Left ventricle myocardium inferior (tissue), 1 donor: Measurements from ENCODE around the gene TGFBR3. TPM values are rescaled to one million over a fixed set of nuclear protein-coding genes. Genes with fewer than 3 reads are reported as not detected.

Experiments used
- DNase-seq: peaks from one replicate; pipeline ENCODE4 v3.0.0-alpha.2; 2020
- H3K27ac ChIP-seq: fragments of 200-600 bp; replicated peaks from 2 replicates; pipeline ENCODE4 v1.8.0; 2021
- H3K27me3 ChIP-seq: fragments of 200-600 bp; 2 replicates; pipeline ENCODE4 v1.8.0; 2021; ENCODE audit warnings: low read depth
- H3K36me3 ChIP-seq: fragments of 200-600 bp; 2 replicates; pipeline ENCODE4 v1.8.0; 2021
- H3K4me1 ChIP-seq: fragments of 200-600 bp; 2 replicates; pipeline ENCODE4 v1.8.0; 2021
- H3K4me3 ChIP-seq: fragments of 200-600 bp; 2 replicates; pipeline ENCODE4 v1.8.0; 2021; ENCODE audit warnings: mild to moderate bottlenecking, moderate library complexity
- H3K9me3 ChIP-seq: fragments of 200-600 bp; replicated peaks from 2 replicates; pipeline ENCODE4 v1.8.0; 2021
- intact Hi-C: fragments of 100-400 bp; cut with micrococcal nuclease; formaldehyde crosslinking; loops from one replicate; pipeline ENCODE4 v1.11.0; 2022
- total RNA-seq: library from RNA; stranded (reverse); fragmentation: NEBNext Ultra II Directional; extraction: Animal tissue kit (Norgen Biotek cat#: 25700); gene quantifications from one replicate; pipeline ENCODE4 v1.2.1, GENCODE V29; 2021
- TF ChIP-seq, protein P1 (sequence below): fragments of 200-600 bp; IDR thresholded peaks from 2 replicates; pipeline ENCODE4 v1.8.0; 2021; ENCODE audit warnings: antibody characterized with exemption, mild to moderate bottlenecking, borderline replicate concordance
- donor health status: DM: no; HTN: yes; CAD: no; lungs with severe emphysema.

Gene TGFBR3
- total RNA-seq, 1 donor from 2014 or later = 24.6 TPM

- H3K4me1 ChIP-seq = peaks cover 75% of the 10 kb centered on the region
- no peaks in the 10 kb centered on the region for H3K27me3 ChIP-seq
- no peak overlapping the region for H3K4me3 ChIP-seq
- intact Hi-C loops = no loop called here
- peaks cover 7% of the 10 kb centered on the region for H3K36me3 ChIP-seq
- peak overlapping the region; percentile 63 for H3K27ac ChIP-seq
- TF ChIP-seq, protein P1, sequence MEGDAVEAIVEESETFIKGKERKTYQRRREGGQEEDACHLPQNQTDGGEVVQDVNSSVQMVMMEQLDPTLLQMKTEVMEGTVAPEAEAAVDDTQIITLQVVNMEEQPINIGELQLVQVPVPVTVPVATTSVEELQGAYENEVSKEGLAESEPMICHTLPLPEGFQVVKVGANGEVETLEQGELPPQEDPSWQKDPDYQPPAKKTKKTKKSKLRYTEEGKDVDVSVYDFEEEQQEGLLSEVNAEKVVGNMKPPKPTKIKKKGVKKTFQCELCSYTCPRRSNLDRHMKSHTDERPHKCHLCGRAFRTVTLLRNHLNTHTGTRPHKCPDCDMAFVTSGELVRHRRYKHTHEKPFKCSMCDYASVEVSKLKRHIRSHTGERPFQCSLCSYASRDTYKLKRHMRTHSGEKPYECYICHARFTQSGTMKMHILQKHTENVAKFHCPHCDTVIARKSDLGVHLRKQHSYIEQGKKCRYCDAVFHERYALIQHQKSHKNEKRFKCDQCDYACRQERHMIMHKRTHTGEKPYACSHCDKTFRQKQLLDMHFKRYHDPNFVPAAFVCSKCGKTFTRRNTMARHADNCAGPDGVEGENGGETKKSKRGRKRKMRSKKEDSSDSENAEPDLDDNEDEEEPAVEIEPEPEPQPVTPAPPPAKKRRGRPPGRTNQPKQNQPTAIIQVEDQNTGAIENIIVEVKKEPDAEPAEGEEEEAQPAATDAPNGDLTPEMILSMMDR = no peak
- DNase-seq = no peak
- H3K9me3 ChIP-seq = no peaks in the 10 kb centered on the region
Observed at GRCh38 chr1:91781371-91781825, 104.6 kb downstream of the TGFBR3 start.

DNA sequence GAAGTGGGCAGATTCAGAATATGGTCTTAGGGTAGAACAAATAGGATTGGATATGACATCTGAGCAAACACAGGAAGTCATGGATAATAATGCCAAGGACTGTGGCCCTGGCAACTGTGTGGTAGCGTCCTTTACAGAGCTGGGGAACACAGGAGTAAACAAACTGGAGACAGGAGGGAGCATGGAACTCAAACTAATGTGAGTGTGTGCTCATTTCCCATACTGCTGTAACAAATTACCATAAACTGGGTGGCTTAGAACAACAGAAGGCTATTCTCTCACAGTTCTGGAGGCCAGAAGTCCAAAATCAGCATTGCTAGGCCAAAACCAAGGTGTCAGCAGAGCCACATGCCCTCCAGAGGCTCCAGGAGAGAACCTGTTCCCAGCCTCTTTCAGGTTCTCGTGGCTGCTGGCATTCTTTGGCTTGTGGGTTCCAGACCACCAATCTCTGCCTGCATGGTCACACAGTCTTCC is 106.4 kb downstream of the TGFBR3 start:
- Histone ChIP-seq H3K9me3 (no peaks in the 10 kb centered on the region), H3K36me3 (peaks cover 7% of the 10 kb centered on the region), H3K27ac (no peak overlapping the region), H3K4me3 (no peak overlapping the region), H3K4me1 (peaks cover 73% of the 10 kb centered on the region), H3K27me3 (no peaks in the 10 kb centered on the region)
- TF ChIP-seq, protein P1 = no peak
- intact Hi-C loops = no loop called here
- no peak for DNase-seq

- TF ChIP-seq, protein P1 = no peak
- H3K4me1 ChIP-seq = peaks cover 67% of the 10 kb centered on the region
- H3K36me3 ChIP-seq = peaks cover 7% of the 10 kb centered on the region
- H3K27me3 ChIP-seq = no peaks in the 10 kb centered on the region
- intact Hi-C loops = no loop called here
- DNase-seq = no peak
- no peak overlapping the region for H3K4me3 ChIP-seq
- H3K9me3 ChIP-seq = no peaks in the 10 kb centered on the region
- H3K27ac ChIP-seq = no peak overlapping the region
Observed at GRCh38 chr1:91778964-91779363, 107.0 kb downstream of the TGFBR3 start.

DNA sequence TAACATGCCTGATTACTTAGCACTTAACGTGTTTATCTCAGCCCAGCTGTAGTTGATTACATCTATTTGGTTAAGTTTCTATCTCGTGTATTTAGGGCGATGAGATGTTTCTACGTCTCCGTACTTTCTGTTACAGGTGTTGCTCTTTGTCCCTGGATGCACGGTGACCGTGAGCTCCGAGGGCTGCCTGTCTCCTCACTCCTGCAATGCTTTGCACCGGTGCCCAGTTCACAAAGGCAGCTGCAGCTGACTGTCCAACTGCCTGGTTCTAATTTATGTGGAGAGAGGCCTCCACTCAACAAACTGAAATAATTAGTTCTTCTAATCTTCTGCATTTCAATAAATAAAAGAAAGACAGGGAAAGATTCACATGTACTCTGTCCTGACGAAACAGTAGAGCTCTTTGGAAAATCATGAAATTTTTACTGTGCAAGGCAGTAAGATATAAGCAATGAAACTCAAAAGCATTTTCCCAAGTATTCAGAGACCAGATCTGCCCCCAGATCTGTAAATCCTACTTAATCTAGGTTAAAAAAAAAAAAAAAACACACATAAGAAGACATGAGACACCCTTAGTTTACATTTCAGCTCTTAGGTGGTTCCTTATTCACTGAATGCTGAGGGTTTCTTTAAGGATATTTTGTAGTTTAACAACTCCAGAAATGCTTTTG is 108.2 kb downstream of the TGFBR3 start:
- no peak overlapping the region for H3K27ac ChIP-seq

DNA sequence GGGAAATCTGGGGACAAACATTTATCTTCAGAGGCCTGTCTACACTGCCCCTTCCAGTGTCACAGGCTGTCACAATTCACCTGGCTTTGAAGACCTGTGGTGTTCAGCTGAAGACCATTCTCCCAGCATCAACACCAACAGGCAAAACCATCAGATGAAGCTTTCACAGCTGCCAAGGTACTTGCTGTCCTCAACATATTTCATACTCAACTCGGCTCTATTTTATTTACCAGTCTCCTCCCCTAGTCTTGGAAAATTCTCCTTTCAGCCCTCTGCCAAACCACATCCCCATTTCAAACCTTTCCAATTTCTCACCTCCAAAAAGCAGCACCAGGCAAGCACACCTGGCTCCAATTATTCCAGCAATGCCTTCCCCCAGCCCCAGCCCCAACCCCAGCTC is 108.8 kb downstream of the TGFBR3 start:
- intact Hi-C loops = no loop called here
- H3K4me1 ChIP-seq = peaks cover 49% of the 10 kb centered on the region
- peaks cover under 1% of the 10 kb centered on the region for H3K36me3 ChIP-seq
- H3K9me3 ChIP-seq = no peaks in the 10 kb centered on the region
- H3K27me3 ChIP-seq = no peaks in the 10 kb centered on the region
- DNase-seq = no peak
- H3K27ac ChIP-seq = no peak overlapping the region
- TF ChIP-seq, protein P1 = no peak
- no peak overlapping the region for H3K4me3 ChIP-seq

More for the DNA sequence above, 108.2 kb downstream of the TGFBR3 start:
- intact Hi-C loops = no loop called here
- Histone ChIP-seq H3K9me3 (no peaks in the 10 kb centered on the region), H3K4me1 (peaks cover 55% of the 10 kb centered on the region), H3K36me3 (peaks cover 6% of the 10 kb centered on the region), H3K4me3 (no peak overlapping the region), H3K27me3 (no peaks in the 10 kb centered on the region)
- TF ChIP-seq, protein P1 = no peak
- DNase-seq = no peak
